Erythroblast (primary cell): ENCODE results near the gene FBLN5.
"Not testable (repeated sequence)": the region's sequence is repeated elsewhere in the genome, so short reads cannot be mapped to it uniquely, and the experiment has no call there.

ENCODE experiments used
- DNase-seq, 2 experiments: peaks; one replicate each; lab custom pipeline; 2025; lab: John Stamatoyannopoulos, UW
- GATA1 ChIP-seq: IDR thresholded peaks from 2 replicates; pipeline ENCODE4 v1.6.1; 2011; ENCODE audit warnings: low read depth, mild to moderate bottlenecking, control low read depth, low read length, moderate library complexity
- POLR2A ChIP-seq: IDR thresholded peaks from 2 replicates; pipeline ENCODE4 v1.6.1; 2011; ENCODE audit warnings: mild to moderate bottlenecking, low read length

Gene FBLN5

DNA sequence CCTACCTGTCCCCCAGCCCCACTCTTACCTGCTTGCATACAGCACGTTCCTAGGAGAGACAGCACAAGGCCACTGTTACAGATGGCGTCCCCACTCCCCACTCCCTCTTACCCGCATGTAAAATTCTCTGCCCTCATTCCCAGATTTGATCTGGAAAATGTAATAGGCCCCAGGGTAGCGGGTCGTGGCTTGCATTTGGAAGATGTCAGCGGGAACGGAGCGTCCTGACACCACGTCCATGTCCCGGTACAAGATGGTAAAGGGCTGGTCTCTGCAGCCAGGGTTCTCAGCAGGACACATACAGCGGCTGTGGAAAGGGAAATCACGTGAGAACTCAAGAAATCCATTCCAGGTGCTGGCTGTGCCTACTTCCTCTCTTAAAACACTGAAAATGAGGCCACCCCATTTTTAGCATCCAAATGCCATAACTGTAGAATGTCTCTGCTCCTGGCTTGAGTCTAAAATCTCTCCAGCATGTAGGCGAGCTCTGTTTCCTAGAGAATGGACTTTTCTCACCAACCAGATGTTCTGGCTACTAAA lies 70.0 kb downstream of the FBLN5 start:
- TF ChIP-seq POLR2A (no peak), GATA1 (no peak)
- DNase-seq, result no peak

DNA sequence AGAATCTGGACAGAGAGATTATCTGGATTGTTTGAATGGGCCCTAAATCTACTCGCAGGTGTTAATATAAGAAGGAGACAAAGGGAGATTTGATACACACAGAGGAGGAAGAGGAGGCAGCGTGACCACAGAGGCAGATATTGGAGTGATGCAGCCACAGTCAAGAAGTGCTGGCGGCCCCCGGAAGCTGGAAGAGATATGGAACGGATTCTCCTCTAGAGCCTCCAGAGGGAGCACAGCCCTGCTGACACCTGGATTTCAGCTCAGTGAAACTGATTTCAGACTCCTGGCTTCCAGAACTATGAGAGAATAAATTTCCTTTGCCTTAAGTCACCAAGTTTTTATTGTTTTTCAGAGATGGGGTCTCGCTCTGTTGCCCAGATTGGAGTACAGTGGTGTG lies 71.0 kb downstream of the FBLN5 start:
- no peak for DNase-seq
- TF ChIP-seq POLR2A (no peak), GATA1 (no peak)

DNA sequence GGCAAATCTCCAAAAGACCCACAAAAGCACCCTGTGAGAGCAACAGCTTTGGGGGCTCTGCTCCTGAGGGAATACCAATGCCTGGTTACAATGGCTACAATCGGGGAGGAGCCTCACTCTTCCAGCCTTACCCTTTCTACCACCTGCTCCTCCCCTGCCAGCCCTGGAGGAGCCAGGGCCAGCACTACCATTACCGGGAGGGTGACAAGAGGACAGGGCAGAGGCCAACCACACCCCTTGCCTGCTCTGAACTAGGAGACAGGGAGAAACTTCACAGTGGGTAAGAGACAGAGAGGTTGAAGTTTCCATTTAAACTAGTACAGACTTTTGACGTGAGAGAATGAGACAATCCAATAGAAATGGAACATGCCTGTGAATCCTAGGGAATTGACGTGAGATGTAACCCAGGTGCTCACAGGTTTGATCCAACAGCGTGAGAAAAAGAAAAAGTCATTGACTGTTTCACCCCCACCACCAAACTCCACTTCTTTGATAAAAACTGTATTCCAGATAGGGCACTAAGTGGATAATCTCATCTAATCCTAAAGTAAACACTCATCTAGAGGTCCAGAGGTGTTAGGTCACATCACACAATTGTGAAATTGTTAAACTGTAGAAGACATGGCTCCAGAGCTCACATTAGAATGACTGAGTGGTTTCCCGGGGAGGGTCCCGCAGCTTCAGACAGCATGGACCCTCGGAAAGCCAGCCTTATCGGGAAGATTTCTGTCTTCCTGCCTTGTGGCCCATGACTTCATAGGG lies 71.8 kb downstream of the FBLN5 start:
- no peak for DNase-seq
- TF ChIP-seq GATA1, result no peak
- no peak for TF ChIP-seq POLR2A

- no peak for DNase-seq
- TF ChIP-seq GATA1 (no peak), POLR2A (no peak)
Measured at GRCh38 chr14:91873471-91874415, 73.8 kb downstream of the FBLN5 start.

DNA sequence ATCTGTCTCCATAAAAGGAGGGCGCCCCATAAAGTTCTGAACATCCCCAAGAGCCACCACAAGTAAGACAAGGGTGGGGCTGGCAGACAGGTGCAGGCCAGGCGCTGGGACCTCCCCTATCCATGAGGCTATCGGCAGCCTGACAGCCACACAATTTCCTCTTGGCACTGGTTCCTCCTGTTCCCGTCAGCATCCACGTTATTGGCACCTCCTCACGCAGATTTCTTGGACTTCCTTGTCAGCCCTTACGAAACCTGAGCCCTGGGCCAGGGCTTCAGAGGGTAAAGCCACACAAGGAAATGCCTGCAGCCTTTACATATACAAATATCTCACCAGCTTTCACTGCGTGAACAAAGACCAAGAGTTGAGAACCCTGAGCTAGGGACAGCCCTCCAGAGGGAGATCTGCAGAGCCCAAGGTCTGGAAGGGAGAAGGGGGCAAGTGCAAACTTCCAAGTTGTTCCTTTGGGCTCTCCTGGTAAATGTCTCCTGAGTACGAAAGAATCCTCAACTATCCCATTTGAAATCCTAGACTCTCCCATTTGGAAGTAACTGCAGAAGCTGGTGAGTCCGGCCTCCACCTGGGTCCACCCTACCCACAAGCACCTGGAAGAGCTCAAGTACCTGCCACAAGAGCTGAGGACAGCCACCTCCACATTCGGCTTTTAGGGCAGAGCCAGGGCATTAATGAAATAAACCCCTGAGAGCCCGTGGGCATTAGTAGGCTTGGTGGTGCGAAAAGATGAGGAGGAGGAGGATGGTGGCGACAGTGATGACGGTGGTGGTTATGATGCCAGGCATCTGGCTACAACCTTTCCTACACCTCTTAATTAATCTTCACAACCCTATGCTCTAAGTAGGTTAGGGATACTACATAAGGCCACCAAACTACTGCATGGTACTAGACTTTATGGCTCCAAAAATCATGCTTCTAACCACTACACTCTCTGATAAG lies 74.7 kb downstream of the FBLN5 start:
- no peak for DNase-seq
- TF ChIP-seq POLR2A (no peak), GATA1 (no peak)

GRCh38 chr14:91872011-91872501 lies 75.4 kb downstream of the FBLN5 start:
- TF ChIP-seq GATA1 (no peak), POLR2A (no peak)
- DNase-seq, result no peak

GRCh38 chr14:91871401-91871800 lies 76.1 kb downstream of the FBLN5 start:
- not testable (repeated sequence) for DNase-seq

DNA sequence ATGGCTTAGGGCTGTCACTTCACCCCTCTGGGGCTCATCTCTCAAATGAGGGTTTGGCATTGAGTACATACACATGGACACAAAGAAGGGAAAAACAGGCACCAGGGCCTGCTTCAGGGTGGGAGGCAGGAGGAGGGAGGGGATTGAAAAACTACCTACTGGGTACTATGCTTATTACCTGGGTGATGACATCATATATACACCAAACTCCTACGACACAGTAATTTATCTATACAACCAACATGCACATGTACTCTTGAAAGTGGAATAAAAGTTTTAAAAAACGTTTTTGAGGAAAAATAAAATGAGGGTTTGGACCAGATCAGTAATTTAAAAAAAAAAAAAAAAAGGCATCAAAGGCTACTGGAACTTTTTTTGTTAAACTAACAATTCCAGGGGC lies 76.6 kb downstream of the FBLN5 start:
- TF ChIP-seq POLR2A (no peak), GATA1 (no peak)
- no peak for DNase-seq

DNA sequence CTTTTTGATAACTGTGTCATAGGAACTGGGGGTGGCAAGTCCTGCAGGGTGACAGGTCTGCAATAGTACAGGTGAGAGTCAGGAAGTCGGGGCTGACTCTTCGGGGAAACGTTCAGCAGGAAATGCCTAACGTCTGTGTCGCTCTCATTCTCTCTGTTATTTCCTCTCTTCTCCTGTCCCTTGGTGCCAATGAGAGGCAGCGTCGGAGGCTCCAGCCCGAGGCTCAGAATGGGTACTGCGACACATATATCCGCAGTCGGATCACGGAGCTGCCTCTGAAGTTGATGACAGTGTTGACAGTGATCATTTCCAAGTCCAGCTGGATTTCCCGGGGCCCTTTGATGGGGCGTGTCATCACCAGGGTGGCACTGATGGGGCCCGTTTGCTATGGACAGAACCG lies 77.5 kb downstream of the FBLN5 start:
- DNase-seq, result no peak
- TF ChIP-seq GATA1, result no peak
- no peak for TF ChIP-seq POLR2A

DNA sequence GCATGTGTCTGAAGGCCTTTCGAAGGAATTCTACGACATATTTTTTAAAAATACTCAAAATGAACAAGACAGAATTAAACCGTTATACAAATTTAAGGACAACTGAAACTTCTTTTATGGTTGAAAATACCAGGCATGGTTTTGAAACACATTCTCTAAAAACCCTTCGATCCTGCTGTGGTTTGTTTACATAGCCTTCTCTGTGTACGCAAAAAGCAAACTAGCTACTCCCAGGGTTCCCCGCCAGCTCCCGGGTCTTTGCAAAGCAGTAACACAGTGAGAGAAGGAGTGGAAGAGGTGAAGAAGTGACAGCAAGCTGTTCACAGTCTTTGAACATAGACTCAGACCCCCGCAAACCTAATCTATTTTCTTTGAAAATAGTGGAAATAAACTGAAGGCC lies 77.9 kb downstream of the FBLN5 start:
- TF ChIP-seq POLR2A (no peak), GATA1 (no peak)
- no peak for DNase-seq

DNA sequence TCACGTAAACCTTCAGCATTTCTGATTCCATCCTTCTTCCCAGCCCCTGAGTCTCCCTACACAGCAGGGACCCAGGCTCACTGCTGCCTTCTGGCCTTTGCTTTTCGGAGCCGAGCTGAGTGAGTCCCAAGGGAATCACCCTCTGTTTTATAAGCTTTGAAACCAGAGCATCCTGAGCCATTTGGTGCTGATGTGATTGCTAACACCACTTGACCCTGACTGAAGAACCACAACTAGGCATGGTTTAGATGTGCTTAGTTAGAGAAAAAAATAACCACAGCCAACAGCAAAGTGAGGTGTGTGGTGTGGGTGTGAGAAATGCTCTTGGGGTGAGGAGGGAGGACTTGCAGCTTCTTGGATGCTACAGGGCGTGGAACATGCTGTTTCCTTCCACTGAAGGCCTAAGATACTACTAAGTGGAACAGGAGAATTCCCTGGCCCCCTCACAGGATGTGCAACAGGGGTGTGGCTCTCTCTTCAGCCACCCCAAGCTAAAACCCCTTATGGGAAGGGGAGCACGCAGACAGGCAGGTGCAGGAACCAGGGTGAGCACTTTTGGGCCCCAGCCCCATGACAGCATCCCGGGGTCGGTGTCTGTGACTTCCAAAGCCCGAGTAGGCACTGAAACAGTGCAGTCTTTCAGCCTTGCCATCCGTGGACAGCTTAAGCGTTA lies 80.0 kb downstream of the FBLN5 start, which contains the start of gene TC2N:
TC2N (minus strand) TSS at position 221 of the 673 bp plus-strand sequence. CDS start 53,767 bp downstream, outside the sequence.
- DNase-seq, result no peak
- TF ChIP-seq POLR2A, result no peak
- TF ChIP-seq GATA1, result no peak
